ENCODE measurements around the gene CDH16. TPM values are rescaled to one million over a fixed set of nuclear protein-coding genes. Genes with fewer than 3 reads are reported as not detected.

The CDH16 gene
- total RNA-seq, 1 experiment from 2014 or later, result not detected

GRCh38 chr16:66881964-66882508, 36.6 kb downstream of the CDH16 start:
- CTCF ChIA-PET, result interaction anchor here (0.6 to 5.6 kb wide), 11 partner anchors 9 to 154 kb away, joined by 3 to 38 read pairs (median 5); partner anchors contain the start of gene NAE1
- peaks cover 23% of the 10 kb centered on the region for H3K4me1 Mint-ChIP-seq (ENCODE audit: insufficient read depth, unreplicated experiment)
- POLR2A ChIA-PET, result interaction anchor here (0.8 to 3.1 kb wide), 6 partner anchors 9 to 114 kb away, joined by 3 to 25 read pairs (median 6); partner anchors contain the start of gene NAE1
- peak overlapping the region; percentile 96 for H3K4me3 Mint-ChIP-seq (ENCODE audit: unreplicated experiment)
- intact Hi-C loops (cut with micrococcal nuclease), result no loop called here
- TF ChIP-seq CTCF (IDR thresholded peaks at IDR 0.05; ENCODE audit: unreplicated experiment), result no peak
- no peak for DNase-seq (ENCODE audit: unreplicated experiment)
- no peaks in the 10 kb centered on the region for H3K27me3 Mint-ChIP-seq (ENCODE audit: insufficient read depth, unreplicated experiment)
- no peak overlapping the region for H3K27ac Mint-ChIP-seq (ENCODE audit: low read depth, unreplicated experiment)
- H3K36me3 Mint-ChIP-seq (ENCODE audit: insufficient read depth, unreplicated experiment), result peaks cover 28% of the 10 kb centered on the region
- BruUV-seq (replicated peaks), result no TSS peak
- no peaks in the 10 kb centered on the region for H3K9me3 Mint-ChIP-seq (ENCODE audit: unreplicated experiment)

- intact Hi-C loops (cut with micrococcal nuclease), result no loop called here
- no peaks in the 10 kb centered on the region for H3K27me3 Mint-ChIP-seq (ENCODE audit: insufficient read depth, unreplicated experiment)
- H3K4me3 Mint-ChIP-seq (ENCODE audit: unreplicated experiment), result peak overlapping the region; percentile 96
- no TSS peak for BruUV-seq (replicated peaks)
- peaks cover 23% of the 10 kb centered on the region for H3K36me3 Mint-ChIP-seq (ENCODE audit: insufficient read depth, unreplicated experiment)
- H3K9me3 Mint-ChIP-seq (ENCODE audit: unreplicated experiment), result no peaks in the 10 kb centered on the region
- DNase-seq (ENCODE audit: unreplicated experiment), result no peak
- H3K4me1 Mint-ChIP-seq (ENCODE audit: insufficient read depth, unreplicated experiment), result peaks cover 20% of the 10 kb centered on the region
- TF ChIP-seq CTCF (IDR thresholded peaks at IDR 0.05; ENCODE audit: unreplicated experiment), result no peak
- H3K27ac Mint-ChIP-seq (ENCODE audit: low read depth, unreplicated experiment), result no peak overlapping the region
- CTCF ChIA-PET, result interaction anchor here (0.9 to 5.6 kb wide), 9 partner anchors 9 to 304 kb away, joined by 3 to 38 read pairs (median 4); partner anchors contain the start of gene NAE1
- POLR2A ChIA-PET, result interaction anchor here (0.8 to 3.1 kb wide), 6 partner anchors 9 to 58 kb away, joined by 3 to 25 read pairs (median 11); partner anchors contain the start of genes CIAO2B and NAE1
Measured at GRCh38 chr16:66881560-66881959, 37.1 kb downstream of the CDH16 start.

- peaks cover 16% of the 10 kb centered on the region for H3K4me1 Mint-ChIP-seq (ENCODE audit: insufficient read depth, unreplicated experiment)
- H3K27me3 Mint-ChIP-seq (ENCODE audit: insufficient read depth, unreplicated experiment), result no peaks in the 10 kb centered on the region
- intact Hi-C loops (cut with micrococcal nuclease), result no loop called here
- ChIA-PET CTCF (interaction anchor here (0.5 to 5.6 kb wide), 10 partner anchors 8 to 304 kb away, joined by 3 to 38 read pairs (median 4); partner anchors contain the start of genes CDH16 and NAE1), POLR2A (interaction anchor here (0.7 to 3.1 kb wide), 14 partner anchors 10 to 346 kb away, joined by 3 to 25 read pairs (median 4); partner anchors contain the start of genes CBFB, CIAO2B, DYNC1LI2 and NAE1)
- no peaks in the 10 kb centered on the region for H3K9me3 Mint-ChIP-seq (ENCODE audit: unreplicated experiment)
- peak overlapping the region; percentile 96 for H3K4me3 Mint-ChIP-seq (ENCODE audit: unreplicated experiment)
- DNase-seq (ENCODE audit: unreplicated experiment), result no peak
- H3K27ac Mint-ChIP-seq (ENCODE audit: low read depth, unreplicated experiment), result no peak overlapping the region
- TF ChIP-seq CTCF (IDR thresholded peaks at IDR 0.05; ENCODE audit: unreplicated experiment), result no peak
- no TSS peak for BruUV-seq (replicated peaks)
- peaks cover 20% of the 10 kb centered on the region for H3K36me3 Mint-ChIP-seq (ENCODE audit: insufficient read depth, unreplicated experiment)
Measured at GRCh38 chr16:66881014-66881417, 37.7 kb downstream of the CDH16 start.

- peaks cover 11% of the 10 kb centered on the region for H3K4me1 Mint-ChIP-seq (ENCODE audit: insufficient read depth, unreplicated experiment)
- peak within 1 kb of the TSS; percentile 96 for H3K4me3 Mint-ChIP-seq (ENCODE audit: unreplicated experiment)
- H3K27ac Mint-ChIP-seq (ENCODE audit: low read depth, unreplicated experiment), result peak within 1 kb of the TSS; percentile 90
- no peaks in the 10 kb centered on the region for H3K9me3 Mint-ChIP-seq (ENCODE audit: unreplicated experiment)
- DNase-seq (ENCODE audit: unreplicated experiment), result peak; percentile 96
- TSS peak; percentile 27 for BruUV-seq (replicated peaks)
- no peaks in the 10 kb centered on the region for H3K27me3 Mint-ChIP-seq (ENCODE audit: insufficient read depth, unreplicated experiment)
- POLR2A ChIA-PET, result interaction anchor here (0.7 to 3.1 kb wide), 17 partner anchors 10 to 346 kb away, joined by 3 to 25 read pairs (median 4); partner anchors contain the start of genes CBFB, CIAO2B, DYNC1LI2 and NAE1
- CTCF ChIA-PET, result interaction anchor here (0.5 to 5.6 kb wide), 9 partner anchors 10 to 305 kb away, joined by 3 to 38 read pairs (median 4); partner anchors contain the start of genes CDH16 and NAE1
- intact Hi-C loops (cut with micrococcal nuclease), result no loop called here
- peaks cover 15% of the 10 kb centered on the region for H3K36me3 Mint-ChIP-seq (ENCODE audit: insufficient read depth, unreplicated experiment)
- TF ChIP-seq CTCF (IDR thresholded peaks at IDR 0.05; ENCODE audit: unreplicated experiment), result no peak
Measured at GRCh38 chr16:66880288-66881013, 38.2 kb downstream of the CDH16 start, which contains the start of gene PDP2. Gene PDP2, plus strand, starts transcription at chr16:66880515. Its CDS starts 3,770 bp downstream, at chr16:66884285.

Measured in MCF 10A (cell line).